HG03108 (cell line): Measurements from ENCODE around the gene KIF3C.
"Not testable (repeated sequence)": the region's sequence is repeated elsewhere in the genome, so short reads cannot be mapped to it uniquely, and the experiment has no call there.

Experiments used
- ATAC-seq: cut with Tn5 transposase; IDR thresholded peaks from one replicate; pipeline ENCODE4 v1.9.1; 2021; ENCODE audit warnings: moderate library complexity; ENCODE audit not compliant: unreplicated experiment

The KIF3C gene

DNA sequence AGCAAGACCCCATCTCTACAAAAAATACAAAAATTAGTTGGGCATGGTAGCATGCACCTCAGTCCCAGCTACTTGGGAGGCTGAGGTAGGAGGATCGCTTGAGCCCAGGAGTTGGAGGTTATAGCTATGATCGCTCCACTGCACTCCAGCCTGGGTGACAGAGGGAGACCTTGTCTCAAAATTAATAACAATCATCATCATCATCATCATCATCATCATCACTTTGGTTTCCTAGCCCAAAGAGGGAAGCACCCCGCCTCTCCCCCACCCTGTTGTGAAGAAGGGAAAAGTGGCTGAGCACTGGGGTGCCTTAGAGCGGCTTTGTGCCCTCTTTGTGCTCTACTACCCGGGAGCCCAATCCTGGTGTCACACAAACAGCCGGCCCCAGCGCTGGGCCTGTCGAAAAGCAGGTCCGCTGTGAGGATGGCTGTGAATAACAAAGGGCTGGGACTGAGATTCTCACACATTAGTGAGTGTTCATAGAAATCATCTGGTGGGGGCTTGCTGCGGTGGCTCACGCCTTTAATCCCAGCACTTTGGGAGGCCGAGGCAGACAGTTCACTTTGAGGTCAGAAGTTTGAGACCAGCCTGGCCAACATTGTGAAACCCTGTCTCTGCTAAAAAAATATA, 61.4 kb downstream of the KIF3C start:
- ATAC-seq, result no peak

- ATAC-seq, result no peak
Observed at GRCh38 chr2:25920336-25920735, 62.0 kb downstream of the KIF3C start.

DNA sequence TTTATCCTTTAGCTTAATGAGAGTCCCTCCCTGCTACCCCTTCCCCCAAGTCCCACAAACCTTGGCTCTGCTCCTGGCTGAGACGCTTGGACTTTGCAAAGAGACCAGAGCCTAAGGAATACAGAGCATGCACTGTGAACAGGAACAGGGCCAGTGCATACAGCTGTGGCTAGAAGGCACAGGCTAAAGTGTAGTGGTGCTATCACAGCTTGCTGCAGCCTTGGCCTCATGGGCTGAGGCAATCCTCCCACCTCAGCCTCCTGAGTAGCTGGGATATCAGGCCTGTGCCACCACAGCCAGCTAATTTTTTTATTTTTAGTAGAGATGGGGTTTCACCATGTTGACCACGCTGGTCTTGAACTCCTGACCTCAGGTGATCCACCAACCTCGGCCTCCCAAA, 64.5 kb downstream of the KIF3C start:
- ATAC-seq, result no peak

- not testable (repeated sequence) for ATAC-seq
Observed at GRCh38 chr2:25917411-25917810, 64.9 kb downstream of the KIF3C start.

DNA sequence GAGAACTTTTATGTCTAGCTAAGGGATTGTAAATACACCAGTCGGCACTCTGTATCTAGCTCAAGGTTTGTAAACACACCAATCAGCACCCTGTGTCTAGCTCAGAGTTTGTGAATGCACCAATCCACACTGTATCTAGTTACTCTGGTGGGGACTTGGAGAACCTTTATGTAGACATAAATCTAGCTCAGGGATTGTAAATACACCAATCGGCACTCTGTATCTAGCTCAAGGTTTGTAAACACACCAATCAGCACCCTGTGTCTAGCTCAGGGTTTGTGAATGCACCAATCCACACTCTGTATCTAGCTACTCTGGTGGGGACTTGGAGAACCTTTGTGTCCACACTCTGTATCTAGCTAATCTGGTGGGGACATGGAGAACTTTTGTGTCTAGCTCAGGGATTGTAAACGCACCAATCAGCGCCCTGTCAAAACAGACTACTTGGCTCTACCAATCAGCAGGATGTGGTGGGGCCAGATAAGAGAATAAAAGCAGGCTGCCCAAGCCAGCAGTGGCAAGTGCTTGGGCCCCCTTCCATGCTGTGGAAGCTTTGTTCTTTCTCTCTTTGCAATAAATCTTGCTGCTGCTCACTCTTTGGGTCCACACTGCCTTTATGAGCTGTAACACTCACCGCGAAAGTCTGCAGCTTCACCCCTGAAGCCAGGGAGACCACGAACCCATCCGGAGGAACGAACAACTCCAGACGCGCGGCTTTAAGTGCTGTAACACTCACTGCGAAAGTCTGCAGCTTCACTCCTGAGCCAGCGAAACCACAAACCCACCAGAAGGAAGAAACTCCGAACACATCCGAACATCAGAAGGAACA, 66.1 kb downstream of the KIF3C start:
- not testable (repeated sequence) for ATAC-seq

DNA sequence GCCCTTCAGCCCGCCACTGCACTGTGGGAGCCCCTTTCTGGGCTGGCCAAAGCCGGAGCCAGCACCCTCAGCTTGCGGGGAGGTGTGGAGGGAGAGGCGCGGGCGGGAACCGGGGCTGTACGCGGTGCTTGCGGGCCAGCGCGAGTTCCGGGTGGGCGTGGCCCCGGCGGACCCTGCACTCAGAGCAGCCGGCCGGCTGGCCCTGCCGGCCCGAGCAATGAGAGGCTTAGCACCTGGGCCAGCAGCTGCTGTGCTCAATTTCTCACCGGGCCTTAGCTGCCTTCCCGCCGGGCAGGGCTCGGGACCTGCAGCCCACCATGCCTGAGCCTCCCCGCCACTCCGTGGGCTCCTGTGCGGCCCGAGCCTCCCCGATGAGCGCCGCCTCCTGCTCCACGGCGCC, 66.9 kb downstream of the KIF3C start:
- ATAC-seq, result not testable (repeated sequence)

GRCh38 chr2:25913696-25913973, 68.7 kb downstream of the KIF3C start:
- ATAC-seq, result not testable (repeated sequence)

GRCh38 chr2:25912851-25913695, 69.2 kb downstream of the KIF3C start:
- no peak for ATAC-seq

DNA sequence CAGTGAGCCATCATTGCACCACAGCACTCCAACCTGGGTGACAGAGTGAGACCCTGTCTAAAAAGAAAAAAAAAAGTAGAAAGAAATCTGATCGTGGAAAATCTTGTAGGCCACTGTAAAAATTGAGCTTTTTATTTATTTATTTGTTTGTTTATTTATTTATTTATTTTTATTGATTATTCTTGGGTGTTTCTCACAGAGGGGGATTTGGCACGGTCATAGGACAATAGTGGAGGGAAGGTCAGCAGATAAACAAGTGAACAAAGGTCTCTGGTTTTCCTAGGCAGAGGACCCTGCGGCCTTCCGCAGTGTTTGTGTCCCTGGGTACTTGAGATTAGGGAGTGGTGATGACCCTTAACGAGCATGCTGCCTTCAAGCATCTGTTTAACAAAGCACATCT, 72.7 kb downstream of the KIF3C start:
- not testable (repeated sequence) for ATAC-seq

DNA sequence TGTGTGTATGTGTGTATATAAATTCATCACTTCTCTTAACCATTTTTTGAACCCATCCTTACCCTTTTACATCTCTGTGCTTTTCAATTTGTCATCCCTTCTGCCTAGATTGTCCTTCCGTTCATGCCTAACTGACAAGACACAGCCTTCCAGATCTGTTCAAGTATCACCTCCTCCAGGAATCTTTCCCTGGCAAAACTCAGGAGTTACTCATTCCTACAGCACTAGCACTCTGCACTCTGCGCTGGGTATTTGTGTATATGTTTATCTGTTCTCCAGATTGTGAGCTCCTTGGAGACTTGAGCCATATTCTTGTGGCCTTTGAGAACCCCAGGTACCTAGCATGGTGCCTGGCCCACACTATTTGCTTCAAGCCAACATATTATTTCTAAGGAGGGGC, 77.2 kb downstream of the KIF3C start:
- no peak for ATAC-seq

- ATAC-seq, result no peak
Observed at GRCh38 chr2:25903216-25903776, 79.0 kb downstream of the KIF3C start.

DNA sequence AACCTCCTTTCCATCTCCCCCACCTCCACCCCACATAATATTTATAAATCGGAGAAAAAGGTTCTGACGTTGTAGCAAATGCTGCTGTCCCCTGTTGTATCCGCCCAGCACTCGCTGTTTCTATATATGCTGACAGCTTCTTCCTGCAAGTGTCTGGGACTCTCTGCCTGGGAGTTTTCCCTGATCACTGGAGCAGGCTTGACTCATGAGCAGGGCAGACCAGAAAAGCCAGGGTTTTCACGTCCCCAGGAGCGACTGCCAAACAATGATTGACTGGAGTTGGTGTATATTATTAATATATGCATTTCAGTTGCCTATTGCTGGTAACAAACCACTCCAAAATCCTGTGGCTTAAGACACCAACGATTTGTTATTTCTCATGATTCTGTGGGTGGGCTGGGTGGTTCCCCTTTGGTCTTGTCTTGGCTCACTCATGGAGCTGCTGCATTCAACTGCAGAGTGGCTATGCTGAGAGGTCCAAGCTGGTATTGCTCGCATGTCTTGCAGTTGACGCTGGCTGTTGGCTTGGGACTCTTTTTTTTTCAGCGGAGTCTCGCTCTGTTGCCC, 82.8 kb downstream of the KIF3C start:
- ATAC-seq, result no peak

- no peak for ATAC-seq
Observed at GRCh38 chr2:25897506-25897905, 84.8 kb downstream of the KIF3C start.

DNA sequence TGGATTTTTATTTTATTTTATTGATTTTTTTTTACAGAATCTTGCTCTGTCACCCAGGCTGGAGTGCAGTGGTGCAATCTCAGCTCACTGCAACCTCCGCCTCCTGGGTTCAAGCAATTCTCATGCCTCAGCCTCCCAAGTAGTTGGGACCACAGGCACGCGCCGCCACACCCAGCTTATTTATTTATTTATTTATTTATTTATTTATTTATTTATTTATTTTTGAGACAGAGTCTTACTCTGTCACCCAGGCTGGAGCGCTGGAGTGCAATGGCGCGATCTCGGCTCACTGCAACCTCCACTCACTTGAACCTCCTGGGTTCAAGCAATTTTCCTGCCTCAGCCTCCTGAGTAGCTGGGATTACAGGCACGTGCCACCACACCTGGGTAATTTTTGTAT, 86.0 kb downstream of the KIF3C start:
- not testable (repeated sequence) for ATAC-seq

DNA sequence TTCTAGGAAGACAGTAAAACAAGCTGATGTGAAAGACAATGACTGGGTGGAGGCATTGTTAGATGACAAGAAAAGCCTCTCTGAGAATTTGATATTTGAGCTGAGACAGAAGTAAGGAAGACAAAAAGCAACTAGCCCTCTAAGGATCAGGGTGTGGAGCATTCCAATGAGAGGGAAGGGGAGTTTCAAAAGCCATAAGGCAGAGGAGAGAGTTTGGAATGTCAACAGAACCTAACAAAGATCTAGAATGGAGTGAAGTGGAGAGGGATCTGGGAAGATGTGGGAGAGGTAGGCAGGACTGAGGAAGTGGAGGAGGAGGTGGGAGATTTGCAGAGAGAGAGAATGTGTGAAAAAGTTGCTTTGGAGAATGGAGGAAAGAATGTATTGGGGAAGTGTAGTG, 86.7 kb downstream of the KIF3C start:
- no peak for ATAC-seq

DNA sequence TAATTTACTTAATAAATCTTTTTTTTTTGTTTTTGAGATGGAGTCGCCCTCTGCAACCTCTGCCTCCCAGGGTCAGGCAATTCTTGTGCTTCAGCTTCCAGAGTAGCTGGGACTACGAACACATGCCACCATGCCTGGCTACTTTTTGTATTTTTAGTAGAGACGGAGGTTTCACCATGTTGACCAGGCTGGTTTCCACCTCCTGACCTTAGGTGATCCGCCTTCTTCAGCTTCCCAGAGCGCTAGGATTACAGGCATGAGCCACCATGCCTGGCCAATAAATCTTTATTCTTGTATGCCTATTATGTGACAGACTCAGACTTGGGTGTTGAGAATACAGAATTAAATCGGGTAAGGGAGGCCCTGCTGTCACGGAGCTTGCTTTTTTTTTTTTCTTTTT, 87.3 kb downstream of the KIF3C start:
- ATAC-seq, result no peak

- no peak for ATAC-seq
Observed at GRCh38 chr2:25894135-25894830, 88.0 kb downstream of the KIF3C start.

DNA sequence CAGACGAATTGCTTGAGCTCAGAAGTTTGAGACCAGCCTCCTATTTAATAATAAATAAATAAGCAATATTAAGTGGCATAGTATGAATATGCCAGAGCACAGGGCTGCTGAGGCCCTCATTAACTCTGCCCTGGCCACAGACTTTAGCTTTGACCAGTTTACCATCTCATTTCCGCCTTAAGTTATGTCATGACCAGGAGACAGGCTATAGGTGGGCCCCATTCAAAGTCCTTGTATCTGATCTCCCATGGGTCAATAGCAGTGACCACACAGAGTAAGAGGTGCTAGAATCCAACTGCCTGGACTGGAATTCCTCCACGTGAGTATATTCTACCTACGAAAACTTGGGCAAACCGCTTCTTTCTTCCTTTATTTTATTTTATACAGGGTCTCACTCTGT, 90.6 kb downstream of the KIF3C start:
- ATAC-seq, result no peak

DNA sequence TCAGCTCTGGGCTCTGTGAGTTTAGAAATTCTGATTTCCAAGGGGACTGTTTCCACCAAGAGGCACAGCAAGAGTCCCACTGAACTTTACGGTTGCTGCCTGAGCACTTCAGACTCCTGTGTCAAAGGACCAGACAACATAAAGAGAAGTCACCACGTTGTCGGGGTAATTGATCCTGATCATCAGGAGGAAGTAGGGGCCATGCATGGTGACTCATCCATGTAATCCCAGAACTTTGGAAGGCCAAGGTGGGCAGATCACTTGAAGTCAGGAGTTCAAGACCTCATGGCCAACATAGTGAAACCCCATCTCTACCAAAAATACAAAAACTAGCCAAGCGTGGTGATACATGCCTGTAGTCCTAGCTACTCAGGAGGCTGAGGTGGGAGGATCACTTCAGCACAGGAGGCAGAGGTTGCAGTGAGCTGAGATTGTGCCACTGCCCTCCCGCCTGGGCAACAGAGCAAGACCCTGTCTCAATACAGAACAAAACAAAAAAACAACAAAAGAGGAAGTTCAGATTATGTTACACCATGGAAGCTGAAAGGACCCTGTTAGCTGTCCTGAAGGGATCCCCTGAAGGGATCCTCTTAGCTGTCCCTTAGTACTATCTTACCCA, 94.6 kb downstream of the KIF3C start:
- ATAC-seq, result no peak

GRCh38 chr2:25885933-25886332, 96.4 kb downstream of the KIF3C start:
- ATAC-seq, result no peak
